ENCODE measurements around the gene GUSB.
"Not testable (repeated sequence)": the region's sequence is repeated elsewhere in the genome, so short reads cannot be mapped to it uniquely, and the experiment has no call there.

Gene GUSB

GRCh38 chr7:65981965-65982792, at the start of gene GUSB:
Gene GUSB (minus strand): TSS chr7:65982213. CDS start chr7:65982183, 30 bp downstream.
- peak; percentile 65 for DNase-seq

- not testable (repeated sequence) for DNase-seq
Observed at GRCh38 chr7:66028342-66028741, 46.3 kb upstream of the GUSB start.

- DNase-seq, result peak; percentile 37
Observed at GRCh38 chr7:66016131-66016461, 34.1 kb upstream of the GUSB start.

- DNase-seq, result no peak
Observed at GRCh38 chr7:66015440-66016130, 33.6 kb upstream of the GUSB start.

GRCh38 chr7:66013938-66014337, 31.9 kb upstream of the GUSB start:
- DNase-seq, result peak; percentile 45

GRCh38 chr7:66007232-66007631, 25.2 kb upstream of the GUSB start:
- DNase-seq, result no peak

- not testable (repeated sequence) for DNase-seq
Observed at GRCh38 chr7:66005115-66005671, 23.2 kb upstream of the GUSB start.

- DNase-seq, result not testable (repeated sequence)
Observed at GRCh38 chr7:66000823-66001417, 18.9 kb upstream of the GUSB start.

GRCh38 chr7:65994984-65995383, 13.0 kb upstream of the GUSB start:
- DNase-seq, result not testable (repeated sequence)

GRCh38 chr7:65992526-65992925, 10.5 kb upstream of the GUSB start:
- no peak for DNase-seq

- not testable (repeated sequence) for DNase-seq
Observed at GRCh38 chr7:65991829-65992228, 9.8 kb upstream of the GUSB start.

GRCh38 chr7:65989694-65990080, 7.7 kb upstream of the GUSB start:
- no peak for DNase-seq

GRCh38 chr7:65988503-65988902, 6.5 kb upstream of the GUSB start:
- not testable (repeated sequence) for DNase-seq

- no peak for DNase-seq
Observed at GRCh38 chr7:65988084-65988483, 6.1 kb upstream of the GUSB start.

GRCh38 chr7:65983965-65984658, 2.1 kb upstream of the GUSB start:
- peak; percentile 43 for DNase-seq

GRCh38 chr7:65980478-65981250, 1.3 kb downstream of the GUSB start:
- DNase-seq, result no peak

GRCh38 chr7:65979583-65980477, 2.2 kb downstream of the GUSB start:
- no peak for DNase-seq

GRCh38 chr7:65978891-65979582, 3.0 kb downstream of the GUSB start:
- DNase-seq, result no peak

GRCh38 chr7:65976659-65977196, 5.3 kb downstream of the GUSB start:
- no peak for DNase-seq

GRCh38 chr7:65975814-65976445, 6.1 kb downstream of the GUSB start:
- no peak for DNase-seq

Measured in kidney glomerular epithelial cell (primary cell).